ELF-1 (cell line): ENCODE measurements around the gene TRIM37.

Experiments used
- DNase-seq: peaks from one replicate; pipeline ENCODE4 v3.0.0-alpha.2; 2016; ENCODE audit warnings: low read depth, low spot score

Gene TRIM37

GRCh38 chr17:59106463-59107305 is at the start of gene TRIM37:
TRIM37 (minus strand) TSS chr17:59106880; CDS start chr17:59106461, 419 bp downstream.
- peak; percentile 100 for DNase-seq

- DNase-seq, result peak; percentile 100
Measured at GRCh38 chr17:59155439-59156177, 48.9 kb upstream of the TRIM37 start, which contains the start of gene PRR11. PRR11 (plus strand) TSS chr17:59155746; CDS start chr17:59169753, 14,007 bp downstream.

- DNase-seq, result no peak
Measured at GRCh38 chr17:59154721-59155438, 48.2 kb upstream of the TRIM37 start, which contains the start of gene SKA2. SKA2 (minus strand) TSS chr17:59155186; CDS start chr17:59155163, 23 bp downstream.

- peak; percentile 72 for DNase-seq
Measured at GRCh38 chr17:59154292-59154720, 47.6 kb upstream of the TRIM37 start.

- no peak for DNase-seq
Measured at GRCh38 chr17:59152925-59153324, 46.2 kb upstream of the TRIM37 start.

- DNase-seq, result no peak
Measured at GRCh38 chr17:59151591-59151990, 44.9 kb upstream of the TRIM37 start.

GRCh38 chr17:59151006-59151405 is 44.3 kb upstream of the TRIM37 start:
- DNase-seq, result no peak

GRCh38 chr17:59149841-59150511 is 43.3 kb upstream of the TRIM37 start:
- DNase-seq, result no peak

GRCh38 chr17:59149051-59149450 is 42.4 kb upstream of the TRIM37 start:
- no peak for DNase-seq

- no peak for DNase-seq
Measured at GRCh38 chr17:59145571-59146096, 39.0 kb upstream of the TRIM37 start.

- no peak for DNase-seq
Measured at GRCh38 chr17:59141860-59142259, 35.2 kb upstream of the TRIM37 start.

- no peak for DNase-seq
Measured at GRCh38 chr17:59139939-59140338, 33.3 kb upstream of the TRIM37 start.

GRCh38 chr17:59138339-59138738 is 31.7 kb upstream of the TRIM37 start:
- peak; percentile 27 for DNase-seq

GRCh38 chr17:59131131-59131530 is 24.5 kb upstream of the TRIM37 start:
- no peak for DNase-seq

- no peak for DNase-seq
Measured at GRCh38 chr17:59129814-59130213, 23.1 kb upstream of the TRIM37 start.

- no peak for DNase-seq
Measured at GRCh38 chr17:59126809-59127417, 20.2 kb upstream of the TRIM37 start.

GRCh38 chr17:59124665-59125064 is 18.0 kb upstream of the TRIM37 start:
- no peak for DNase-seq

GRCh38 chr17:59121901-59122480 is 15.3 kb upstream of the TRIM37 start:
- no peak for DNase-seq

GRCh38 chr17:59115474-59115873 is 8.8 kb upstream of the TRIM37 start:
- DNase-seq, result no peak

- no peak for DNase-seq
Measured at GRCh38 chr17:59111539-59111938, 4.9 kb upstream of the TRIM37 start.
